T-helper 9 cell (primary cell): ENCODE measurements around the gene INSC.
"Not testable (repeated sequence)": the region's sequence is repeated elsewhere in the genome, so short reads cannot be mapped to it uniquely, and the experiment has no call there.

Source experiments
- DNase-seq: peaks from one replicate; pipeline ENCODE4 v3.0.0-alpha.2; 2020
- total RNA-seq, 2 donors: gene quantifications; one replicate each; lab custom pipeline; 2026; lab: John Stamatoyannopoulos, UW

INSC gene, protein sequence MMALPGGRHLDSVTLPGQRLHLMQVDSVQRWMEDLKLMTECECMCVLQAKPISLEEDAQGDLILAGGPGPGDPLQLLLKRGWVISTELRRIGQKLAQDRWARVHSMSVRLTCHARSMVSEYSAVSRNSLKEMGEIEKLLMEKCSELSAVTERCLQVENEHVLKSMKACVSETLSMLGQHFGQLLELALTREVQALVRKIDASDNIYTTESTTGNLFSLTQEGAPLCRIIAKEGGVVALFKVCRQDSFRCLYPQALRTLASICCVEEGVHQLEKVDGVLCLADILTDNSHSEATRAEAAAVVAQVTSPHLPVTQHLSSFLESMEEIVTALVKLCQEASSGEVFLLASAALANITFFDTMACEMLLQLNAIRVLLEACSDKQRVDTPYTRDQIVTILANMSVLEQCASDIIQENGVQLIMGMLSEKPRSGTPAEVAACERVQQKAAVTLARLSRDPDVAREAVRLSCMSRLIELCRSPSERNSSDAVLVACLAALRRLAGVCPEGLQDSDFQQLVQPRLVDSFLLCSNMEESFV
- 0 to 0.49 reads per million in 2 donors for total RNA-seq

DNA sequence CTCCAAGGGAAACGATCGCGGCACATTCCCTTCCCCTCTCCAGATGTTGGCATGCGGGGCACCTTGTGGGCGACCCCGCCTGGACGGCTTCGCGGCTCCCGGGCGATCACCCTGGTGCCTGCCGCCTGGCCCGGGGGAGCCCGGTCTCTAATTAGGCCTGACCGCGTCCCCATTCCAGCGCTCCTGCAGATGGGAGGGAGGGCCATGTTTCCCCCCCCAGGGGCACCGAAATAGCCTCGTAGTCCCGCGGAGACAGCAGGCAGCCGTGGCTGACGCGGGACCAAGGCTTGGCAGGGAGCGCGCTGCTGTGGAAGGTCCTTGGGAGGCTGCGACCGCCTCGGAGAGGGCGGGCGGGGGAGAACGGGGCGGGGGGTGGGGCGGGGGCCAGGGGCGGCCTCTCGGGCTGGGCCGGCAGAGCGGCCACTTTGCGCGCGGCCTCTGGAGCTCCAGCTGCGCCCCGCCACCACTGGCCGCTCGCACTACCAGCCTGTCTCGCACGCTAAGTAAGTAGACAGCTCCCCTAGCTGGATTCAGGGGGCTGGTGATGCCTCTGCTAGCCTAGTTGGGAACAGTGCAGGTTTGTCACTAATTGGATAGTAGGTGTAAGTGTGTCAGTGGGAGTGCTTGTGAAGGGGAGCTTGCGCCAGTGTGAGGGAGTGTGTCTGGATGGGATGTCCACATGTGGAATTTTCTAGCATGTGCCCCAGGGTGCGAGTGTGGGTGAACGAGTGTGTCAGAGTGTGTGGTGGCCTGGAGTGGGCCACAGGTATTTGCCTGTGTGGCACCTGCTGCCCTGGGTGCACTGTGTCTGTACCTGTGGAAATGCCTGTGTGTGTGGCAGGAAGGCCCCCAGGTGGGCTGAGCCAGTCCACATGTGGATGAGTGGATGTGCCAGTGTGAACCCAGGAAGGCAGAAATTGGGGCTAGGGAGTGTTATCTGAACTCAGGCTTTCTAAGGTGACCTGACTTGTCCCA is at the start of gene INSC:
INSC (plus strand) TSS at position 423 of the 975 bp plus-strand sequence. CDS start 34,252 bp downstream, outside the sequence.
- DNase-seq: no peak

DNA sequence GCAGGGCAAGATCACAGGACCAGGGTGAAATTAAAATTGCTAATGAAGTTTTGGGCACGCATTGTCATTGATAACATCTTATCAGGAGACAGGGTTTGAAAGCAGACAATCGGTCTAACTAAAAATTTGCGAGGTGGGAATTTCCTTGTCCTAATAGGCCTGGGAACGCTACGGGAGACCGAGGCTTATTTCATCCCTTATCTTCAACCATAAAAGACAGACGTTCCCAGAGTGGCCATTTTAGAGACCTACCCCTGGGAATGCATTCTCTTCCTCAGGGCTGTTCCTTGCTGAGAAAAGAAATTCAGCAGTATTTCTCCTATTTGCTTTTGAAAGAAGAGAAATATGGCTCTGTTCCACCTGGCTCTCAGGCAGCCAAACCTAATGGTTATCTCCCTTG is 45.0 kb upstream of the INSC start:
- not testable (repeated sequence) for DNase-seq

DNA sequence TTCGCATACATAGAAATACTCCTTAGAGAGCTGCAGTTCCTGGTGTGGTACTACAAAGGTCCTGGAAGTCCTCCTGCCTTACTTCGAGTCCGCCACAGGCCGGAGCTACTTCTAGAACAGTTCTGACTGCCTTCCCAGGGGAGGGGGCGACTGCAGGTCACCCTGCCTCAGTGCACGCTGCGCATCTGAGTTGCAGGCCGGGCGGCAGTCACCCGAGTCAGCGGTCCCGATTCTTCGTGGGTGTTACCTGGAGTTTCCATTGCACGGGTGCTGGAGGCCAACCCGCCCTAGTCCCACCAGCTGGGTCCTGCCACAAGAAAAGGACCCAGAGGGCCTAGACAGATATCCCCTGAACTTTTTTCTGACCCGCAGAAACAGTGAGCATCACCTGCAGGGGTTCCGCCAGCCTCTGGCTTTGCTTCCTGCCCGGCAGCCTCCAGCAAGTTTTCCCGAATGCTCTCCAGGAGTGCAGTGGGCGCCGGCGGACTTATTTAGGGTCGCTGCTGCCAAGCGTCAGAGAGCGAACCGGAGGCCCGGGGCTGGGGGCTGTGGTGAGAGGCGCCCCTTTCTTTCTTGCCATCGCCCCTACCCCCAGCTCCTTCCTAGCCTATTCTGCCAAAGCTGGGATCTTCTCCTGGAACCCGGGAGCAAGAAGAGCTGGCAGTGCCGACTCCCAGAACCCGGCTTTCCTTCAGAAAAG is 43.0 kb upstream of the INSC start:
- DNase-seq: no peak

DNA sequence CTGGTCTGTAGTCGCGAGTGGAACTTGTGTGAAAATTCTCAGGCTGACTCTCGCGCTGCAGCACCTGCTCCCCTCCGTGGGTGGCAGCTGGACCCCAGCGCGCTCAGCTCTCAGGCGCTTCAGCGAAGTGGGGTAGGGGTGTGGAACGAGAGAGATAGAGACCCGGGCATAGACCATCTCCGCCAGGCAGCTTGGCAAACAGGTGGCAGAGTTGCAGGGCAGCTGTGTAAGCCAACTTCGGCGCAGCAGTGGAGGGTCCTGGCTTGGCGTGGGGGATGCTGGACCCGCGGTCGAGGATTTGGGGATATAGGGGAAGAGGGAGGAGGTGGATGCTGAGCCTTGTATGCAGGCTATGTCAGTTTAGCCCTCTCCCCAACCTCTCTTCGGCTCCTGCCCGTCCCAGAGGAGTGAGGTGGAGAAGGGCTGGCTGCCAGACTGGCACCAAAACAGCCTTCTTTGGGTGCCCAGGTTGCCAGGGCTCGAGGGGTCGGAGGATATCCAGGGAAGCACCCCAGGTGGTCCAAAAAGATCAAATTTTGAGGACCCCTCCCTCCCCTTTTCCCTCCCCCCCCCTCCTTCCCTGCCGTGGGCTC is 42.1 kb upstream of the INSC start:
- no peak for DNase-seq

DNA sequence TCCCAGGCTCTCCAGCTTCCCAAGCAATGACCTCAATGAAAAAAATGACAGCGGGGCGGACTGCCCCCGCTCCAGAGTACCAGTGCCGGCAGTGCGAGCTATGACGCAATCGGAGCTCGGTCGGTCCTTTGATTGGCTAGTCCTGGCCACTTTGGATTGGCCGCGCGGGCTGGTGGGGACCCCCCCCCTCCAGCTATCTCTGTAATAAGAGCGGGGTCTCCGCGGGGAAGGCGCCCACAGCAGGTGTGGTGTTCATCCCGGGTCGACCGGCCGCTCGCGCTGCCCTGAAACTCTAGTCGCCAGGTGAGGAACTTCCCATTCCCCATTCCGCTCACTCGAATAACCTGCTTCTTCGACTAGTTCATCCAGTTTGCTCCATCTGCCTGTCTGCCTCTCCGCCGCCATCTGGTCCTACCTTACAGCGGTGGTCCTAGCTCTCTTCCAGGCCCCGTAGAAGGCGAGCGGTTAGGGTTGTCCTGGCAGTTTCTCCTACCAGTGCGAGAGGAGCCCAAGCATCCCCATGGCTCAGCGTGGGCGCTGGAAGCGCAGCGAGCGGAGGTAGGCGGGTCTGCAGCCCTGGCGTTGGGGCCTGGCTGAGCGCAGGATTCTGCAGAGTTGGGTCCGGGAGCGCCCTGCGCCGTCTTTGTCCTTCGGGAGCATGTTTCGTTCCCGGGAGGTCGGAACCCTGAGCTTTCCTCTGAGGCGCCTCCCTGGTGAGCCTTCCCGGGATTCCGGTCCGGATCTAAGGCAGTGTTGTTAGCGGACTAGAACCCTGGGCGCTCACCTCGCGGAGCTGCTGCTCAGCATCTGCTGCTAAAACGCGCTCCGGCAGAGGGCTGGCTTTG is 41.1 kb upstream of the INSC start, which contains the start of gene CALCB:
CALCB (plus strand) TSS at position 233 of the 845 bp plus-strand sequence. CDS start 1,126 bp downstream, outside the sequence.
- DNase-seq: no peak

DNA sequence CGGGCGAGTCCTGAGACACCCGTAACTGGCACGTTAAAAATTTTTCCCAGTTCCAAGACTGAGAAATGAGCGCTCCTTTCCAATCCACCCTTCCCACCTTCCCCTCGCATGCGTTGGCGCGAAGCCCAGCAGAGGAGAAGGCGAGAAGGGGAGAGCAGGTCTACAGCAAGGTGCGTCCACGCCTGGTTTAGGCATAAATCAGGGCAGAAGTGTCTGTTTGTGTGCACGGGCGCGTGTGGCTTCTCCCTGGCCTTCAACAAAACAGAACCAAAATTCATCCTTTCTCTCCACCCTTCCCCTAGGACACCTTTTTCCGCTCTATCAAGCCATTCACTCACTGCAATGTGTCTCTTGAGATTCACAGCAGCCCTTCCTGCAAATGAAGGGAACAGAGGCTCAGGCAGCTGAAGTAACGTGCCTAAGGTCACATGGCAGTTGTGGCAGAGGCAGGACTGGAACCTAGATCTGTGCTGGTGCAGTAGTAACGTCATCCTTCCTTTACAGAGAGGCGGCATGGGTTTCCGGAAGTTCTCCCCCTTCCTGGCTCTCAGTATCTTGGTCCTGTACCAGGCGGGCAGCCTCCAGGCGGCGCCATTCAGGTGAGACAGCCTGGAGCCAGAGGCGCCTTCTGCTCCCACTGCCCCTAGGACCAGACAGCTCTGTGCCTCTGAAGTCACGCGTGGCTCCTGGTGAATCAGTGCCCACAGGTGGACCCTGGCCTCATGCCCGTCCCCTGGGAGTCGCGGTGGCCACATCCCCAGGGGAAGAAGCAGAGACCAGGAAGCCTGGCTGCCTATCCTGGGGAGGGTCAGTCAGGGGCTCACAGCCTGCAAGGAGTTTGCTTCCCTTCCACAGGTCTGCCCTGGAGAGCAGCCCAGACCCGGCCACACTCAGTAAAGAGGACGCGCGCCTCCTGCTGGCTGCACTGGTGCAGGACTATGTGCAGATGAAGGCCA is 40.2 kb upstream of the INSC start:
- DNase-seq: peak; percentile 77

DNA sequence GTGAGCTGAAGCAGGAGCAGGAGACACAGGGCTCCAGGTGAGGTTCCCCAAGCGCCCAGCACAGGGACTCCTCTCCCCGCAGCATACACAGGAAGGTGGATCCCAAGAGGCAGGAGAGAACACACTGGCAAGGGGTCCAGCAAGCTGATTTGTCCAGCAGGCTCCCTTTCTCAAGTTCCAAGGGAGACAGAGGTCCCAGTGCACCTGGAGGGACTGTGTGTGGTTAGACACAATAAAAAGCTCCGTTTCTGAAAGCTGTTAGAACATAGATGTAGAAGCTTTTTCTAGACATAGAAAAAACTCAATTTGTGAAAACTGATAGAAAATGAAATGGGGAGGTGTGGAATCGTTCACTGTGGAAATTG is 39.6 kb upstream of the INSC start:
- no peak for DNase-seq

DNA sequence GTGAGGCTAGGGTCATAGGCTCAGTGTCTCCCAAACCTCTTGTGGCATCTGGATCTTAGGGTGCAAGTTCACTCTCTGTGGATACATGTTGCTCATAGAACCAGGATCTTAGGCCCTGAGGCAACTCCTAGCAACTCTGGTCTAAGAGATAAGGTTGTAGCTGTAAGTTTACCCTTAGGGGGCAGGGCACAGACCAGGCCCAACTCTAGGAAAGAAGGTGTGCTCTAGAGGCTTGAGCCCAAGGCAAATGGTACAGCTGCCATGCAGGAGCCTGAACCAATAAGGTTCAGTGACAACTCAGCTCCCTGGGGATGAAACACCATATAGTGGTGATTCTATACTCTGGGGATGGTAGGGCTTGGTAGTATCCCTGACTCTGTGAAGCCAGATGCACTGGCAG is 23.5 kb upstream of the INSC start:
- no peak for DNase-seq

DNA sequence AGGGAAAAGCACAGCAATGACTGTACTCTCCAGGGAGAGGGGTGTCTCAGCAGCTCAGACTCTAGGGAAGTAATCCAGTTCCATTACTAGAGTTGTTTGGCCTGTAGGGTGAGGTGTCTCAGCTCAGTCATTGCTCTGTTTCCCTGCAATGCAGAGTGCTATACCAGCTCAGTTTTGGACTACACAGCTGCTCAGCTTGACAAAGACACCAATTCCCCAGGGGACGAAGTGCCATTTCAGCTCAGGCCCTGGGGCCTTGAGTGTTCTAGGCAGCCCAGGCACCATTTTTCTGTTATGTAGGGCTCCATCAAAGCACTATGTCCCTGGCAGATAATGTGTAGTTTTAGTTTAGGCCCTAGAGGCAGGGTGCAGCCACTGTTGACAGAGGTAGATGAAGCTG is 23.1 kb upstream of the INSC start:
- DNase-seq: no peak

DNA sequence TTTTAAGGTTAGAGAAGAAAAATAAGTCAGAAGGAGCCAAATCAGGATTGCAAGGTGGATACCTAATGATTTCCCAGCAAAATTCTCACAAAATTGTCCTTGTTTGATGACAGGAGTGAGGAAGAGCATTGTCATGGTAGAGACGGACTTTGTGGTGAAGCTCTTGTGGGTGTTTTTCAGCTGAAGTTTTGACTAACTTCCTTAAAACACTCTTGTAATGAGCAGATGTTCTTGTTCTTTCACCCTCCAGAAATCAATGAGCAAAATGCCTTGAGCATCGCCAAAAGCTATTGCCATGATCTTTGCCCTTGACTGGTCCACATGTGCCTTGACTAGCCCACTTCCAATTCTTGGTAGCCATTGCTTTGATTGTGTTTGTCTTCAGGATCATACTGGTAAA is 21.3 kb upstream of the INSC start:
- no peak for DNase-seq

DNA sequence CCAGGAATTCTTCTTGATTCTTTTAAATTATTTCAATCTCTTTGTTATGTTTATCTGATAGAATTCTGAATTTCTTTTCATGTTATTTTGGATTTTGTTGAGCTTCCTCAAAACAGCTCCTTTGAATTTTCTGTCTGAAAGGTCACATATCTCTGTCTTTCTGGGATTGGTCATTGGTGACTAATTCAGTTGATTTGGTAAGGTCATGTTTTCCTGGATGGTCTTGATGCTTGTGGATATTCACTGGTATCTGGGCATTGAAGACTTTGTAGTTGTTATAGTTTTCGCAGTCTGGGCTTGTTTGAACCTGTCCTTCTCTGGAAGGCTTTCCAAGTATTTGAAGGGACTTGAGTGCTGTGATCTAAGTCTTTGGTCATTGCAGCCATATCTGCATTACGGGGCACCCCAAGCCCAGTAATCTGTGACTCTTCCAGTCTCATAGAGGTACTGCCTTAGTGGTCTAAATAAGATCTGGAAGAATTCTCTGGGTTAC is 18.9 kb upstream of the INSC start:
- no peak for DNase-seq

DNA sequence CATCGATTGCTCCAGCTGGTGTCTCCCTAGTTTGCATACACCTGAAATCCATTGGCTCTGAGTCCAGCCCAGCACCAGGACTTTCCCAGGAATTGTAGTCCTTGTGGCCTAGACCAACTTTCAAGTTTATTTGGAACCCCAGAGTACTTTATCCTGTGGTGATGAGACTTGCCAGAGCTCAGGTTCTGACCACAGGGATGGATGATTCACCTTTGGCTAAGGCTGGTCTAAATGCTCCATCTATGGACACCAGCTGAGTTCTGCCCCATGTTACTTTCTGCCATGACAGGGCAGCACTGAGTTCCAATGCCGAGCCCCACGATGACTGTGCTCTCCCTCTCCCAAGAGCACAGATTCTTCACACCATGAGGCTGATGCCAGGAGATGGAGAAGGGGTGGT is 17.3 kb upstream of the INSC start:
- DNase-seq: no peak

DNA sequence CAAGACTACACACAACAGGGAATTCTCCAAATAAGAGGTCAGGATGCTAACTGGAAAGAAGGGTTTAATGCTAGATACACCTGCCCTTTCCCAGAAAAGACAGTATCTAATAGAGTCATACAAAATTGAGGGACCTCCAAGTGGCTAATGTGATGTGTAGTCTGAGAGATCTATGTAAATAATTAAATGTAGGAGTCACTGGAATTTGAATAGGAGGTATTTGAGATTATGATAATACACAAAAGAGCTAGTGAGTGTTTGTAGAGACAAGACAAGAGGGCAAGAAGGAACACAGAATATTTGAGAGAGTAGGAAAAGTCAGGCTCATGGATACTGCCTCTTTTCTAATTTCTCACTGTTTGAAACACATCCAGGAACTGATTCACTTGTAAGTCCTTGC is 15.5 kb upstream of the INSC start:
- DNase-seq: no peak

DNA sequence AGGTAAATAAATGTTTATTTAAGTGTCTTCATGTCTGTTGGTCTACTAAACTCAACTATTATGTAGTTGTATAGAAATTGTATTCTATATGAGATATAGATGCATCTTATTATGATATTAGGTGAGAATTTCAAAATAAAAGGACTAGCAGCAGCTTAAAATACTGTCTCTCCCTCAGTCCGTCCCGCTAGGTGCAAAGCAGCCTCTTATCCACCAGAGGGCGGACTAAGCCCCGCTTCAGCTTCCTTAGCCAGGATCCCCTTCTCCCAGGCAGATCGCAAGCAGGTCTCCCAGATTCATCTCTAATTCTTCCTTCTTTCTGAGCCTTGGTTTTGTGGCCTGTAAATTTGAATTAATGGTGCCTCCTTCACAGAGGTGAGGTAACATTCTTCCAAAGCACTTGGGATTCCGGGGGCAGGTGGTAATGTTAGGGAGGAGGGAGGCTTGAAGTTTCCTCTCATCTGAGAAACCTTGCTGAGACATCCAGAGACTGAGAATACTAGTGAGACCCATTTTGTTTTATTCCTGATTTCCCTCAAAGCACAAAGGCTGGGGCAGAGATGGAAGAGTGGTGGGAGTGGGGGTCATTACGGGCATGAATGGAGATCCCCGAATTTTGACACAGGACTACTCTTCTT is 13.5 kb upstream of the INSC start:
- peak; percentile 17 for DNase-seq

DNA sequence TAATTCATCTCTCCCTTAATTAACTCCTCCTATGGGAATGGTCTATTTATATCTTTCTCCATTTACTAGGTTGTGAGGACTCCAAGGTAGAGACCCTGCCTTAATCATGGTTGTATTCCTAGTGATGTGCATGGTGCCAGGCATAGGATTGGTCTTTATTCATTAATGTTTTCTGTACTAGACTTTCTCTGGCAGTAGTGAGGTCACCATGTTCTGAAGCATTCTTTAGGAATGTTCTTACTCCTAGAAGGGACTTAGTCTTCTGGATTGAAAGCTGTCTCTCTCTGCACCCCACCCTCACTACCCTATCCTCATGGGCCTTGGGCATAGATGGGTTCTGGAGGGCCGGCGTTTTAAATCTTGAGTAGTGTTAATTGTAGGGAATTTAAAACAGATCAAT is 10.6 kb upstream of the INSC start:
- no peak for DNase-seq

DNA sequence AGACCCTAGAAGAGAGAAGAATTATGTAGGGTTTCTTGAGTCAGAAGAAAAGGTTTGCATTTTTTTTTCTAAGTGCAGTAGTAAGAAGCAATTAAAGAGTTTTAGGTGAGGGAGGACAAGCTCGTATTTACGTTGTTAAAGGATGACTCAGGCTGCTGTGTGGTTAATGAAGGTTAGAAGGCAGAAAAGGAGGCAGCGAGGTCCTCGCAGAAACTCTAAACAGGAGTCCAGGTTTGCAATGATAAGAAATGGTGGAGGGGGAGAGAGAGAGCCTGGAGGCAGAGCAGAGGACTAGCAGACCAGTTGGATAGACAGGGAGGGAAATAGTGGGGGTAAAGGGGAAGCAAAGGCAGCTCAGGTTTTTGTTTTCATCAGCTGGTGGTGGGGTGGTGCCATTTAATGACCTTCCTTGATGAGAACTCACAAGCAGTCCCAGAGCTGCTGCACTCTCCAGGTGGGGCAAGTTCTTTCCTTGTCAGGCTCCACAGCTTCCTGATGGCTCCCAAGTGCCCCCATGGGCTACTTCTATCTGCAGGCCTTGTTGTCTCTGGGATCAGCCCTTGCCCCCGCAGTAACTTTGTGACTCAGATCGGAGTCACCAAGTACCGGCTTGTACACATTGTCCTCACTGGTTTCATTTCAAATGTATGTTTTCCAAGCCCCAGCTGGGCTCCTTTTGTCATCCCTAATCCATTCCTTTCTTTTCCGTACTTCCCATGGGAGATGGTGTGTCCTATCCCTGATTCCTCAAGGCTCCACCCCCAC is 8.3 kb upstream of the INSC start:
- no peak for DNase-seq

DNA sequence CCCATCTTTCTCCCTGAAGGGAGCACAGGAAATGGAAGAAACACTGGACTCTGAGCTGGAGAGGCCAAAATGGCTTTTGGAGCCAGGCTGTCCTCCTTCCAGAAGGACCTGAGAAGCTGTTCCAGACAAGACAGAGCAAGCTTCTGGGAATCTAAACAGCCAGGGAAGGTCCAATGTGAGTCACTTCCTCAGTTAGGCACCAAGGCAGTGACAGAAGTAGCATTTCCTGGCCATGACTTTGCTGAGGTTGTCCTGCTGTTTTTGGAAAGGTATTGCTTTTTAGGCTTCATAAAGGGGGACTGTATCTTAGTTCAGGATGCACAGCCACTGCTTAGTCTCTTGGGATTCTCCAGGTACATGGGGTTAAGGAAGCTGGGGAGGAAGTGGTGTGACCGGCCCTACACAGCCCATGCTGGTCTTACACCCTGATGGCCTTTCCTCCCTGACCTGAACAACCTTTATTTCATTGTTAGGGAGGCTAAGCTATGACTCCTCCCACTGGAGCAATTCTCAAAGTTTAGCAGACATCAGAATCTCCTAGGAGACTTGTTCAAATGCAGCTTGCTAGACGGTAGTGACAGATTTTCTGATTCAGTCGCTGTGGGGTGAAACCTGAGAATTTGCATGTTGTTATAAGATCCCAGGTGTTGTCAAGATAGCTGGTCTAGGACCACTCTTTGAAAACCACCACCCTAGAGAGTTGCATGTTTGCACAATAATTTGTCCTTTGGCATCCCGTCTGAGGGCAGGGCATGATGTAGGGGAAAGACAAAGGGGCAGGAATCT is 6.8 kb upstream of the INSC start:
- DNase-seq: no peak
